Endothelial cell of umbilical vein (primary cell): Measurements from ENCODE around the gene NSD2. TPM values are rescaled to one million over a fixed set of nuclear protein-coding genes. Genes with fewer than 3 reads are reported as not detected.

Experiments
- BruUV-seq: library from RNA; stranded (reverse); fragments of 400-500 nt; replicated peaks from 2 replicates; lab custom pipeline; 2021; lab: Mats Ljungman, UMichigan
- CTCF ChIA-PET: fragments of 300-600, 350-600 bp; sonication (Branson Sonifier 250); formaldehyde crosslinking; loops from one replicate; lab custom pipeline; 2021; ENCODE audit warnings: antibody characterized with exemption, inconsistent platforms; lab: Charles Lee
- POLR2A ChIA-PET: fragments of 300-600, 350-600 bp; sonication (Branson Sonifier 250); formaldehyde crosslinking; loops from one replicate; lab custom pipeline; 2021; ENCODE audit warnings: antibody characterized with exemption, inconsistent platforms; lab: Charles Lee
- DNase-seq: peaks from one replicate; pipeline ENCODE4 v3.0.0-alpha.2; 2011; ENCODE audit warnings: low read depth, low spot score
- FAIRE-seq: peaks from 2 replicates; lab custom pipeline; 2011; peaks lifted over from hg19 to GRCh38; lab: Jason Lieb, UNC
- H2AFZ ChIP-seq: 2 replicates; pipeline ENCODE4 v1.6.0; 2012; ENCODE audit warnings: low read depth, low read length, control low read depth, inconsistent platforms
- H3K27ac ChIP-seq: 2 replicates; pipeline ENCODE4 v1.5.1; 2011; ENCODE audit warnings: low read depth, mild to moderate bottlenecking, control low read depth, low read length, moderate library complexity; ENCODE audit not compliant: insufficient read depth
- H3K27me3 ChIP-seq, 2 experiments: 2 replicates each; pipeline versions ENCODE4 v1.6.0 to v1.6.1; 2011; ENCODE audit warnings: low read length in 2 of 2, mixed read lengths in 1 of 2; ENCODE audit not compliant: control insufficient read depth in 2 of 2, insufficient read depth in 2 of 2
- H3K36me3 ChIP-seq, 2 experiments: 2 replicates in 1 of 2; 3 replicates in 1 of 2; pipeline ENCODE4 v1.5.1; 2011; ENCODE audit warnings: low read length in 2 of 2, mild to moderate bottlenecking in 1 of 2, moderate library complexity in 1 of 2; ENCODE audit not compliant: control insufficient read depth in 2 of 2, insufficient read depth in 2 of 2; ENCODE audit errors: extremely low read depth in 1 of 2
- H3K4me1 ChIP-seq: 3 replicates; pipeline ENCODE4 v1.5.1; 2011; ENCODE audit warnings: mild to moderate bottlenecking, low read length; ENCODE audit not compliant: control insufficient read depth, insufficient read depth; ENCODE audit errors: extremely low read depth
- H3K4me2 ChIP-seq: 2 replicates; pipeline ENCODE4 v1.6.1; 2011; ENCODE audit warnings: low read length, control low read depth, mixed read lengths; ENCODE audit not compliant: insufficient read depth
- H3K4me3 ChIP-seq, 3 experiments: fragments of 200-600 bp in 1 of 3; sonication (generic), shearing (Covaris generic) in 1 of 3; replicated peaks in 1 of 3; 2 replicates each; pipeline ENCODE4 v1.5.1; 2011 to 2016; ENCODE audit warnings: control low read depth in 3 of 3, low read length in 3 of 3, mild to moderate bottlenecking in 2 of 3, inconsistent platforms in 1 of 3, low read depth in 1 of 3, moderate library complexity in 1 of 3; ENCODE audit not compliant: insufficient read depth in 1 of 3
- H3K79me2 ChIP-seq: 2 replicates; pipeline ENCODE4 v1.6.0; 2012; ENCODE audit warnings: low read length, inconsistent platforms; ENCODE audit not compliant: control insufficient read depth, insufficient read depth
- H3K9ac ChIP-seq: replicated peaks from 2 replicates; pipeline ENCODE3; 2011; ENCODE audit warnings: low read length, control low read depth; ENCODE audit not compliant: insufficient read depth; ENCODE audit errors: extremely low read depth
- H3K9me1 ChIP-seq: replicated peaks from 3 replicates; pipeline ENCODE4 v1.6.0; 2011; ENCODE audit warnings: mild to moderate bottlenecking, low read length; ENCODE audit not compliant: control insufficient read depth, insufficient read depth; ENCODE audit errors: extremely low read depth
- H3K9me3 ChIP-seq: replicated peaks from 2 replicates; pipeline ENCODE4 v1.5.1; 2012; ENCODE audit warnings: low read length, inconsistent platforms; ENCODE audit not compliant: control insufficient read depth, insufficient read depth
- H4K20me1 ChIP-seq: replicated peaks from 2 replicates; pipeline ENCODE3; 2011; ENCODE audit warnings: mild to moderate bottlenecking, low read length; ENCODE audit not compliant: control insufficient read depth, insufficient read depth; ENCODE audit errors: extremely low read depth
- EZH2 ChIP-seq: IDR thresholded peaks from 2 replicates; pipeline ENCODE4 v1.6.1; 2012; ENCODE audit warnings: borderline replicate concordance, low read depth, mild to moderate bottlenecking, moderate library complexity, low read length, inconsistent platforms; ENCODE audit not compliant: severe bottlenecking
- FOS ChIP-seq: IDR thresholded peaks from 2 replicates; pipeline ENCODE4 v1.6.1; 2011; ENCODE audit warnings: mild to moderate bottlenecking, low read length, moderate library complexity, borderline replicate concordance; ENCODE audit not compliant: insufficient read depth
- GATA2 ChIP-seq: IDR thresholded peaks from 2 replicates; pipeline ENCODE4 v1.7.0; 2011; ENCODE audit warnings: low read depth, mild to moderate bottlenecking, moderate library complexity, mixed read lengths, low read length; ENCODE audit not compliant: insufficient read length, insufficient read depth
- JUN ChIP-seq: IDR thresholded peaks from 2 replicates; pipeline ENCODE4 v1.6.1; 2011; ENCODE audit warnings: borderline replicate concordance, low read depth; ENCODE audit not compliant: insufficient read length, insufficient read depth
- MYC ChIP-seq: IDR thresholded peaks from one replicate; pipeline ENCODE4 v1.6.1; 2011; ENCODE audit warnings: mild to moderate bottlenecking, low read depth, low read length
- POLR2A ChIP-seq: IDR thresholded peaks from 2 replicates; pipeline ENCODE4 v1.6.1; 2012; ENCODE audit warnings: low read depth, mild to moderate bottlenecking, control low read depth, low read length
- POLR2AphosphoS5 ChIP-seq: IDR thresholded peaks from 2 replicates; pipeline ENCODE4 v1.6.1; 2012; ENCODE audit warnings: low read depth, mild to moderate bottlenecking, control low read depth, low read length, moderate library complexity; ENCODE audit not compliant: insufficient read depth
- dilution Hi-C: fragments of 300-500 bp; cut with MboI; formaldehyde crosslinking; loops from one replicate; pipeline ENCODE4 v1.15.0; 2019; ENCODE audit warnings: low sequenced_read_pairs; ENCODE audit not compliant: extremely low pct_ligation_motif_present
- intact Hi-C: fragments of 100-400 bp; cut with micrococcal nuclease; formaldehyde crosslinking; loops from one replicate; pipeline ENCODE4 v1.10.0; 2022
- polyA plus RNA-seq, 4 experiments: library from polyadenylated mRNA; depleted of rRNA in 3 of 4; stranded (reverse) in 3 of 4; unstranded in 1 of 4; fragments of >200 nt; gene quantifications; 2 replicates each; pipeline versions ENCODE4 v1.2.1 to v1.2.3, GENCODE V29; 2011 to 2012; ENCODE audit warnings: missing spikeins in 1 of 4
- total RNA-seq: library from RNA; stranded (reverse); gene quantifications from 2 replicates; pipeline ENCODE4 v1.2.3, GENCODE V29; 2021
- TF ChIP-seq, protein P1 (sequence below): IDR thresholded peaks from 2 replicates; pipeline ENCODE4 v1.6.1; 2011; ENCODE audit not compliant: insufficient read depth, insufficient read length
- TF ChIP-seq, protein P2 (sequence below), 2 donors: IDR thresholded peaks; 1 replicate in 1 of 2; 2 replicates in 1 of 2; pipeline ENCODE4 v1.5.1; 2011; ENCODE audit warnings: low read length in 2 of 2, mild to moderate bottlenecking in 2 of 2, moderate library complexity in 2 of 2, control low read depth in 1 of 2, inconsistent platforms in 1 of 2, low read depth in 1 of 2; ENCODE audit not compliant: insufficient read depth in 1 of 2; ENCODE audit errors: extremely low read depth in 1 of 2

Gene NSD2
- total and polyA plus RNA-seq, 2 donors (not counting 3 experiments of a cell fraction or from before 2014, with no cell fraction given) = 31.3 to 171 TPM

DNA sequence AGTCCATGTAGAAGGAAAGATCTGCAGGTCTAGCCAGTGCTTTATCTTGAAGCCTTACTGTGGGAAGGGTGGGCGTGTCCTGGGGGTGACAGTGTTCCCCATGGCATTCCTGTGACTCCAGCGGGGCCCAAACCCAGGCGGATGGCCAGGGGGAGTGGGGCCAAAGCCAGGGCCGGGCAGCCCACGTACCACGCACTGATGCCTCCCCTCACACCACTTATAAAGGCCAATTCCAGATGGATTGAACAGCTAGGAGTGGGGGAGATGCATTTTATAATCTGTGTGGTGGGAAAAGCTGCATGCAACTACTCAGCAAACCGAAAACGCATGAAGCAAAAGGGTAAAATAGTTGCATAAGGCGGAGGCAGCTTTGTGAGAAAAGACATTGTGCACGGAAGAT is 101.2 kb downstream of the NSD2 start:
- Histone ChIP-seq H3K4me2 (no peak overlapping the region), H3K36me3 (peaks cover 16 to 52% of the 10 kb centered on the region in 2 experiments)

More for the DNA sequence above, 101.2 kb downstream of the NSD2 start:
- H3K9ac ChIP-seq = no peak overlapping the region
- BruUV-seq = no TSS peak
- ChIA-PET CTCF (interaction anchor here (1.2 kb wide), 1 partner anchor 13 kb away, joined by 3 read pairs; no protein-coding TSS in a partner anchor), POLR2A (no interaction called here)
- FAIRE-seq (no peak), DNase-seq (no peak)
- no peak overlapping the region for H3K4me3 ChIP-seq
- dilution Hi-C loops (no loop called here), intact Hi-C loops (no loop called here)
- H3K79me2 ChIP-seq = peaks cover 9% of the 10 kb centered on the region
- H3K27me3 ChIP-seq = no peaks in the 10 kb centered on the region
- no peak overlapping the region for H2AFZ ChIP-seq
- no peaks in the 10 kb centered on the region for H4K20me1 ChIP-seq
- H3K9me3 ChIP-seq = no peaks in the 10 kb centered on the region
- TF ChIP-seq FOS = no peak
- TF ChIP-seq EZH2 = no peak
- TF ChIP-seq, protein P1, sequence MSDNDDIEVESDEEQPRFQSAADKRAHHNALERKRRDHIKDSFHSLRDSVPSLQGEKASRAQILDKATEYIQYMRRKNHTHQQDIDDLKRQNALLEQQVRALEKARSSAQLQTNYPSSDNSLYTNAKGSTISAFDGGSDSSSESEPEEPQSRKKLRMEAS = no peak
- no peak for TF ChIP-seq POLR2A
- no peak for TF ChIP-seq POLR2AphosphoS5
- TF ChIP-seq, protein P2, sequence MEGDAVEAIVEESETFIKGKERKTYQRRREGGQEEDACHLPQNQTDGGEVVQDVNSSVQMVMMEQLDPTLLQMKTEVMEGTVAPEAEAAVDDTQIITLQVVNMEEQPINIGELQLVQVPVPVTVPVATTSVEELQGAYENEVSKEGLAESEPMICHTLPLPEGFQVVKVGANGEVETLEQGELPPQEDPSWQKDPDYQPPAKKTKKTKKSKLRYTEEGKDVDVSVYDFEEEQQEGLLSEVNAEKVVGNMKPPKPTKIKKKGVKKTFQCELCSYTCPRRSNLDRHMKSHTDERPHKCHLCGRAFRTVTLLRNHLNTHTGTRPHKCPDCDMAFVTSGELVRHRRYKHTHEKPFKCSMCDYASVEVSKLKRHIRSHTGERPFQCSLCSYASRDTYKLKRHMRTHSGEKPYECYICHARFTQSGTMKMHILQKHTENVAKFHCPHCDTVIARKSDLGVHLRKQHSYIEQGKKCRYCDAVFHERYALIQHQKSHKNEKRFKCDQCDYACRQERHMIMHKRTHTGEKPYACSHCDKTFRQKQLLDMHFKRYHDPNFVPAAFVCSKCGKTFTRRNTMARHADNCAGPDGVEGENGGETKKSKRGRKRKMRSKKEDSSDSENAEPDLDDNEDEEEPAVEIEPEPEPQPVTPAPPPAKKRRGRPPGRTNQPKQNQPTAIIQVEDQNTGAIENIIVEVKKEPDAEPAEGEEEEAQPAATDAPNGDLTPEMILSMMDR (IDR thresholded peaks at IDR 0.05; ENCODE audit: extremely low read depth in 1 of 2, insufficient read depth in 1 of 2, low read depth in 1 of 2, low read length in 2 of 2) = no peak
- TF ChIP-seq MYC = no peak
- TF ChIP-seq JUN = no peak
- TF ChIP-seq GATA2 = no peak
- no peaks in the 10 kb centered on the region for H3K9me1 ChIP-seq
- H3K27ac ChIP-seq = no peak overlapping the region
- H3K4me1 ChIP-seq = no peaks in the 10 kb centered on the region
